Fibroblast of peridontal ligament (primary cell): Measurements from ENCODE around the gene H6PD.
A peak's percentile ranks its signal among the peaks of the same experiment; 100 is the strongest.

Source experiments
- DNase-seq: peaks from one replicate; pipeline ENCODE4 v3.0.0-alpha.2; 2010; ENCODE audit errors: extremely low read depth

H6PD gene

GRCh38 chr1:9204156-9204720 lies 30.3 kb upstream of the H6PD start:
- no peak for DNase-seq

- peak; percentile 71 for DNase-seq
Measured at GRCh38 chr1:9207086-9207485, 27.5 kb upstream of the H6PD start.

DNA sequence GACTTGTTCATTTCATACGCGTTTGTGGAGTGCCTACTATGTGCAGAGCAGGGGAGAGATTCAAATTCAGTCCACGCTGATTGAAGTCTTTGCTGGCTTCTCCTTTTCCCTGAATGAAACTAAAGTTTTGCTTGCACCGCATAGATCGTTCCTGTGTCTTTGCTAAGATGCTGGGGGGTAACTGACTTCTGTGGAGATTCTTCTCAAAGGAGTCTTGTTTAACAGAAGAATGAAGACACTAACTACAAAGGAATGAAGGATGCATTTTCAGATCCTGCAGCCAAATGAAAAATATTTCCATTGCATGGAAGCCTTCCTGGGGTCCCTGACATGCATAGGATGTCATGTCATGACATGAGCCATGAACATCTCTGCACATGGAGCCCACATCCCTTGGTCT lies 26.9 kb upstream of the H6PD start:
- no peak for DNase-seq

DNA sequence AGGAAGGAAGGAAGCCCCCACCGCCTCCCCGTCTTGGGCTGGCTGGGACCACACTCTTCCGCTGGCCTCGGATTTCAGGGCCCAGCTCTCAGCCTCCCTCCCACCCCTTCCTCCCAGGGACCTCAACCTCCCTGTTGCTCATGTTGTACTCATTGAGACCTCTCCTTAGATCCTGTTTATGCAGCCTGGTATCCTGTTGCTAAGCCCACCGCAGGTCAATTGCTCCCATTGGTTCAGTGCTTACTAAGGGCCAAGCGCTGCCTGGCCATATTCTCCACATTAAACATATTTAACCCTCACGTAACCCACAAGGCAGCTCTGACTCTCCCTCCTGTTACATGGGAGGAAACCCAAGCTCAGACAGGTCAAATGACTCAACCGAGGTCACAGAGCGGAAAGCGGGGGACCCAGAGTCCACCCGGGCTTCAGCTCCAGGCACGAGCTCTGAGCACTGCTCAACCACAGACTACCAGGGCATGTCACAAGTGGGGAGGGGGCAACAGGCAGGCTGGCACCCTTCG lies 23.2 kb upstream of the H6PD start:
- peak; percentile 58 for DNase-seq

DNA sequence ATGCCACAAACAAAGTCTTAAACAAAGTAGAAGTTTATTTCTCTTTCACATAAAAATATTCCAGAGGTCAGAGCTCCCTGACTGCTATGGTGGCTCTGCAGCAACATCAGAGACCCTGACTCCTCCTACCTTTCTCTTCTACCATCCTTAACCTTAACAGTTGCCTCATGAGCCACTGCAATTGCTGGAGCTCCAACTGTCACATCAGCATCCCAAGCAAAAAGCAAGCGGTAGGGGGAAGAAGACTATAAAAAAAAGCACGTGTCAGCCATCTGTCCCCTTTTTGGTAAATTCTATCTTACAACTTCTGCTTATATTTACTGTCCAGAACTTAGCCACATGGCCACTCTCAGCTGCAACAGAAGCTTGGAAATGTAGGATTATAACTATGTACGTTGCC lies 21.8 kb upstream of the H6PD start:
- no peak for DNase-seq

- no peak for DNase-seq
Measured at GRCh38 chr1:9213956-9214355, 20.6 kb upstream of the H6PD start.

DNA sequence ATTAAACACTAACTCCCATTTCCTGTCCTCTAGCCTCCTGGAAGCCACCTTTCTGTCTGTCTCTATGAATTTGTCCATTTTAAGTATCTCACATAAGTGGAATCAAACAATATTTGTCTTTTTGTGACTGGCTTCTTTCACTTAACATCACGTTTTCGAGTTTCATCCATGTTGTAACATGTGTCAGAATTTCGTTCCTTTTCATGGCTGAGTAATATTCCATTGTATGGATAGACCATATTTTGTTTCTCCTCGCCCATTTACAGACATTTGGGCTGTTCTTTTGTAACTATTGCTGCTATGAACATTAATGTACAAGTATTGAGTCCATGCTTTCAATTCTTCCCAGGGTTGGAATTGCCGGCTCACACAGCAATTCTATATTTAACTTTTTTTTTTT lies 15.7 kb upstream of the H6PD start:
- DNase-seq = no peak

GRCh38 chr1:9222846-9223625 lies 11.5 kb upstream of the H6PD start:
- DNase-seq = no peak

- DNase-seq = no peak
Measured at GRCh38 chr1:9224664-9225410, 9.7 kb upstream of the H6PD start.

DNA sequence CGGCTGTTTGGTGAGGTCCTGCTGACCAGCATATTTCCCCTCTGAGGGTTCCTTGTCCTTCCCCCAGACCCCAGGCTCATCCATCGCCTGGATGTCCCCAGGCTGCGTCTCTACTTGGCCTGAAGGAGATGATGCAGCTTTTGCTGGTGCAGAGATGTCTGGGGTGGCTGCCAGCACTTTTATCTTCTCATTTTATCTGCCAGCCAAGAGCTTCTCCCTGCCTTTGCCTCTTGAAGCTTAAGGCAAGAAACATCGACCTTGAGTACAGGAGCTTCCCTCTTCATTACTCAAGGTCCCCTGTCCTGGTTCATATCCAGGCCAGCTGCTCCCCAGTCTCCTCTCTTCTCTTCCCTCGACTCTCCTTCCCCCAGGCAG lies 9.2 kb upstream of the H6PD start:
- no peak for DNase-seq

GRCh38 chr1:9228609-9229008 lies 6.0 kb upstream of the H6PD start:
- DNase-seq = no peak

DNA sequence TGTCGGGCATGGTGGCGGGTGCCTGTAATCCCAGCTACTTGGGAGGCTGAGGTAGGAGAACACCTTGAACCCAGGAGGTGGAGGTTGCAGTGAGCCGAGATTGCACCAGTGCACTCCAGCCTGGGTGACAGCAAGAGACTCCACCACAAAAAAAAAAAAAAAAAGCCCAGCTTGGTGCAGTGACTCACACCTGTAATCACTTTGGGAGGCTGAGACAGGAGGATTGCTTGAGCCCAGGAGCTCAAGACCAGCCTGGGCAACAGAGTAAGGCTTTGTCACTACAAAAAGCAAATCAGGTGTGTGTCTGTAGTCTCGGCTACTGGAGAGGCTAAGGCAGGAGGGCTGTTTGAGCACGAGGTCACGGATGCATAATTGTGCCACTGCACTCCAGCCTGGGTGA lies 5.0 kb upstream of the H6PD start:
- no peak for DNase-seq

GRCh38 chr1:9230869-9231533 lies 3.6 kb upstream of the H6PD start:
- peak; percentile 10 for DNase-seq

DNA sequence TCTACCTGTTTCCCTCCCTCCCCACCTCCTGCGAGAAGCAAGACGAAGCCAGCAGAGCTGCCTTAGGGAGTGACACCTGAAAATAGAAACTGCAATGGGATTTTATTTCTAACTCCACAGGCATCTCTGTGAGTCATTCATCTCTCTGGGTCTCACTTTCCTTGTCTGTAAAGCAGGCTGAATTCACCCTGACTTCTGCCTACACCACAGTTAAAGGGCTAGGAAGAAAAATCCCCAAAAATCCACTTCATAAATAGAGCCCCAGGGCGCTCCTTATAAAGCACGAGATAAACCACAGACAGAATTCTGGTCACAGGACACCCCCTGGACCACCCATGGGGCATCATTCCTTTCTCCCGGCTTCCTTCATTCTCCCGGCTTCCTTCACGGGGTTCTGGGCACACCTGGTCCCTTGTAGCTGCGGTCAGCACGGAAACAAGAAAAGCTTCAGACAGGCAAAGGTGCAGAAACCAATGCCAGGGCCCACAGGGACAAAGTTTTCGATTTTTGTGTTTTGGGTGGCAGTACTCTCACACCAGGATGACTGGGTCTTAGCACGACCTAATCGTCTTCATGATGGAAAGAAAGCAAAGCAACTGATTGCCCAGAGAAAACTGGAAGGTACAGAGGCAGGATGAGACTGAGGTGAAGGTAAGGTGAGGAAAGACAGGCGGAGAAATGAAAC lies 2.8 kb upstream of the H6PD start:
- DNase-seq = peak; percentile 29

DNA sequence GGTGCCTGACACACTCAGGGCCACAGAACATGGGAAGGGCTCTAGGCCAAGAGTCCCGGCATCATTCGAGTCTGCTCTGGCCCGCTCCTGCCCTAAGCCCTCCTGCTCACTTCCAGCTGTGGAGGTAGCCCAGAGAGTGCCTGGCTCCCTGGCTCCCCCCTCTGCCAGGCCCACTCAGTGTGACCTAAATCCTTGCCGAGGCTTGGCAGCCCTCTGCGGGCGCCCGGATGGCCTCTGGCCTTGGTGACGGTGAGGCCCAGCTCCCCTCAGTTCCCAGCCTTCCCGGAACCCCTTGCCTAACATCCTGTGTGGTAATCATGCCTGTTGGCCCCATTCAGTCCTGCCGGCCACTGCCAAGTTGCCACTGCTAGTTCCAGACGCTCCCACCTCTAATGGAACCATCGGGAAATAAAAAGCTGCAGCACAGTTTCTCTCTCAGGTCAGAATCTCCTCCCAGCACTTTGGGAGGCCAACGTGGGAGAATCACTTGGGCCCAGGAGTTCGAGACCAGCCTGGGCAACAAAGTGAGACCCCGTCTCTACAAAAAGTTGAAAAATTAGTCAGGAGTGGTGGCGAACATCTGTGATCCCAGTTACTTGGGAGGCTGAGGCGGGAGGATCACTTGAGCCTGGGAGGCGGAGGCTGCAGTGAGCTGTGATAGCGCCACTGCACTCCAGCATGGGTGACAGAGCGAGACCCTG lies 1.2 kb upstream of the H6PD start:
- DNase-seq = peak; percentile 48

DNA sequence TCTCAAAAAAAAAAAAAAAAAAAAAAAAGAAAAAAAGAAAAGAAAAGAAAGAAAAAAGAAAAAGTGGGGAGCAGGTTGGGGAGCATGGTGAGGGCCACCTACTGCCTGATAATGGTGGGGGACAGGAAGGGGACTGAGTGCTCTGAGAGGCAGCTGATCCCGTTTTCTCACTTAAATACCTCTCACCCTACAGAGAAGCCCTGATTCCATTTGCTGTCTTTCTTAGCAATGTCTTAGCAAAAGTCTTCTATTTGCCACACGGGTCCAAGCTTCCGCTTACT lies 692 bp upstream of the H6PD start:
- DNase-seq = no peak

DNA sequence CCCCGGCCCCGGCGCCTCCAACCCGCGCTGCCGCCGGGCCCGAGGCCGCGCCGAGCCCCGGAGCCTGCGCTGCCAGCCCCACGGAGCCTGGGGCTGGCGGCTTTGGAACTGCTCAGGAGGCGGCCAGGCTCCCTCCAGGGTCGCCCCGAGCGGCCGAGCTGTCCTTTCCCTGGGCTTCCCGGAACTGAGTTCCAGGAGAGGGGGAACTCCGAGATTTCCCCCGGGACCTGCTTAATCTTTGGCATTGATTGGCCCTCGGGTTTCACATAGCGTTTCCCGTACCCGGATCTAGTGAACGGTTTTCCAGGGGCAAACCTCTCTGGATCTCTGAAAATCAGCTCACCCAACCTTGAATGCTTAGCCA lies 504 bp downstream of the H6PD start:
- DNase-seq = peak; percentile 78

- no peak for DNase-seq
Measured at GRCh38 chr1:9235560-9235959, 986 bp downstream of the H6PD start.

- DNase-seq = no peak
Measured at GRCh38 chr1:9238134-9238533, 3.6 kb downstream of the H6PD start.

- DNase-seq = peak; percentile 55
Measured at GRCh38 chr1:9238550-9238949, 4.0 kb downstream of the H6PD start.

DNA sequence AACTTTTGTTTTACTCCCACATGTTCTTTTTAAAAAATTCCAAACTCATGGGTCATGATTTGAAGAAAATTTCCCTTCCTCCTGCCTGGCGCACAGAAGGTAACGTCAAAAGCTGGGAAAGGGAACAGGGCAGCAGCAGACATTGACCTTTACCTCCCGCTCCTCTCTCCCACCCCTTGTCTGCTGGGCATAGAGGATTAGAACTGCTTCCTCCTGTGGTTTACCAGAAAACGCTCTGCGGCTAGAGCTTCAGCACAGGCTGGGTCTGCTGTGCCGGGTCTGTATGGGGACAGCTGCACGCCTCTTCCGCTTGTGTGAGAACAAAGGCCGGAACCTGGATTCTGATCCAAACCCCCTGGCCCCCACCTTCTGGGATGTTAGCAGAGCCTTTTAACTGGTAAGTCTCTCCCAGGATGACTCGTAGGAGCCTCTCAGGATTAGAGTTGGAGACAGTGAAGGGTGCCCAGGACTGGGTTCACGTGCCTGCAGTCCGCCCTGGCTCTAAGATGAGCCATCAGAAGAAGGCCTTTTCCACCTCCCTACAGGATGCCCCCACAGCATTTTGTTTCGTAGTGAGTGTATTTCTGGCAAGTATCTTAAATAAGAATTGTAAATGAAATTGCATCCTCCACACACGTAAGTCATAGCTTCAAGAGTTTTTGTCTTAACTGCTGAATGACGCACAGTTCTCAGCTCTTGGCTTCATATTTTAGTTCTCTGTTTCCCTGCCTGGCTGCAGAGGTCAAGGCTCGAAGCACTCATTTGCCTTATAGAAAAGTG lies 5.2 kb downstream of the H6PD start:
- DNase-seq = peak; percentile 52
